Heart left ventricle (tissue), 13 donors: ENCODE measurements around the gene CR1.
"Not testable (repeated sequence)": the region's sequence is repeated elsewhere in the genome, so short reads cannot be mapped to it uniquely, and the experiment has no call there.

Experiments used
- CTCF ChIP-seq, 12 donors: fragments of 200-600 bp; sonication (generic) in 4 of 12; IDR thresholded peaks; one replicate each; pipeline versions ENCODE4 v1.5.0 to v1.8.0; 2018 to 2022; ENCODE audit warnings: antibody characterized with exemption in 12 of 12, mild to moderate bottlenecking in 5 of 12
- POLR2A ChIP-seq, 2 donors: fragments of 450-650 bp; IDR thresholded peaks; one replicate each; pipeline ENCODE4 v1.6.1; 2017; ENCODE audit warnings: antibody characterized with exemption in 2 of 2, mild to moderate bottlenecking in 2 of 2, moderate library complexity in 2 of 2
- donor health status: ischemic (EF 13 %, LVEDD 7.1; RV severe dilation, severe dysfunction).
- donor health status: DM: no; HTN: yes; CAD: no.
- donor health status: DM: no; HTN: no; CAD: no.
- donor health status: ischemic (EF 25% LVEDD 6.9; RV normal size, moderate dysfunction).
- donor health status: ischemic (EF 25% LVEDD 5.7; RV mildly dilated, moderate dysfunction).
- donor health status: ischemic (EF 35%, LVEDD 5.7; RV mildly dilated, moderate dysfunction).
- donor health status: nonischemic (EF 11% LVEDD 7.7; RV severe dilation, severe dysfunction).
- donor health status: DM: yes; HTN: yes; CAD: no.
- donor health status: PGD.
- donor health status: ischemic (EF 29% LVEDD 5.4; RV normal size, mild dysfunction).
- donor health status: nonischemic (EF 23%, LVEDD 6.1; RV moderate dilation, normal function).

GRCh38 chr1:207575381-207575780, 79.4 kb downstream of the CR1 start:
- TF ChIP-seq CTCF, POLR2A (IDR thresholded peaks at IDR 0.05): not testable (repeated sequence)
